ENCODE measurements around the gene CNDP1.

The CNDP1 gene

GRCh38 chr18:74622072-74622471, 87.8 kb downstream of the CNDP1 start:
- H4K20me1 ChIP-seq (ENCODE audit: insufficient read depth, low read length) = peaks cover 31% of the 10 kb centered on the region; the same call in 1 of the 2 replicates
- peaks cover 57% of the 10 kb centered on the region for H3K79me2 ChIP-seq (ENCODE audit: insufficient read depth, low read length)
- H3K27me3 ChIP-seq (ENCODE audit: insufficient read depth, low read length, poor library complexity) = no peaks in the 10 kb centered on the region
- DNase-seq (no peak), ATAC-seq (ENCODE audit: insufficient read depth, low read depth) (peak; percentile 37; the same call in 1 of the 3 replicates)
- no peak overlapping the region for H2AFZ ChIP-seq (ENCODE audit: low read depth, low read length)
- no peak overlapping the region for H3K4me3 ChIP-seq (ENCODE audit: low read depth in 1 of 2, low read length in 2 of 2)
- H3K36me3 ChIP-seq (ENCODE audit: insufficient read depth, low read length) = no peaks in the 10 kb centered on the region
- H3K27ac ChIP-seq (ENCODE audit: low read length) = no peak overlapping the region
- H3K9me3 ChIP-seq (ENCODE audit: insufficient read depth, low read length, severe bottlenecking) = no peaks in the 10 kb centered on the region
- TF ChIP-seq EZH2 (IDR thresholded peaks at IDR 0.05; ENCODE audit: borderline replicate concordance, low read depth, low read length, severe bottlenecking) (no peak), CTCF (IDR thresholded peaks at IDR 0.05; ENCODE audit: borderline replicate concordance, extremely low read depth, low read length, poor library complexity, severe bottlenecking) (no peak)
- no peak overlapping the region for H3K9ac ChIP-seq (ENCODE audit: low read depth, low read length)
- no peak overlapping the region for H3K4me2 ChIP-seq (ENCODE audit: insufficient read depth, low read length)
- 0 out of 2 replicates have a peak, but pooled peaks cover 4% of the 10 kb centered on the region for H3K4me1 ChIP-seq (ENCODE audit: insufficient read depth, low read length)

GRCh38 chr18:74623047-74623816, 88.9 kb downstream of the CNDP1 start:
- H4K20me1 ChIP-seq (ENCODE audit: insufficient read depth, low read length) = peaks cover 23% of the 10 kb centered on the region; the same call in 1 of the 2 replicates
- ATAC-seq (ENCODE audit: insufficient read depth, low read depth) (no peak), DNase-seq (peak; percentile 27)
- H3K27ac ChIP-seq (ENCODE audit: low read length) = no peak overlapping the region
- H3K9ac ChIP-seq (ENCODE audit: low read depth, low read length) = no peak overlapping the region
- no peaks in the 10 kb centered on the region for H3K27me3 ChIP-seq (ENCODE audit: insufficient read depth, low read length, poor library complexity)
- H3K4me1 ChIP-seq (ENCODE audit: insufficient read depth, low read length) = 0 out of 2 replicates have a peak, but pooled peaks cover 4% of the 10 kb centered on the region
- TF ChIP-seq CTCF (IDR thresholded peaks at IDR 0.05; ENCODE audit: borderline replicate concordance, extremely low read depth, low read length, poor library complexity, severe bottlenecking) (peak; percentile 63), EZH2 (IDR thresholded peaks at IDR 0.05; ENCODE audit: borderline replicate concordance, low read depth, low read length, severe bottlenecking) (no peak)
- no peak overlapping the region for H2AFZ ChIP-seq (ENCODE audit: low read depth, low read length)
- no peak overlapping the region for H3K4me3 ChIP-seq (ENCODE audit: low read depth in 1 of 2, low read length in 2 of 2)
- H3K79me2 ChIP-seq (ENCODE audit: insufficient read depth, low read length) = peaks cover 60% of the 10 kb centered on the region
- H3K9me3 ChIP-seq (ENCODE audit: insufficient read depth, low read length, severe bottlenecking) = no peaks in the 10 kb centered on the region
- H3K36me3 ChIP-seq (ENCODE audit: insufficient read depth, low read length) = no peaks in the 10 kb centered on the region
- no peak overlapping the region for H3K4me2 ChIP-seq (ENCODE audit: insufficient read depth, low read length)

- Histone ChIP-seq H3K9me3 (ENCODE audit: insufficient read depth, low read length, severe bottlenecking) (no peaks in the 10 kb centered on the region), H3K9ac (ENCODE audit: low read depth, low read length) (no peak overlapping the region), H4K20me1 (ENCODE audit: insufficient read depth, low read length) (peaks cover 22% of the 10 kb centered on the region; the same call in 1 of the 2 replicates), H3K4me3 (ENCODE audit: low read depth in 1 of 2, low read length in 2 of 2) (no peak overlapping the region), H3K27me3 (ENCODE audit: insufficient read depth, low read length, poor library complexity) (no peaks in the 10 kb centered on the region), H3K4me1 (ENCODE audit: insufficient read depth, low read length) (peaks cover 6% of the 10 kb centered on the region; the same call in 1 of the 2 replicates), H3K36me3 (ENCODE audit: insufficient read depth, low read length) (no peaks in the 10 kb centered on the region), H3K79me2 (ENCODE audit: insufficient read depth, low read length) (peaks cover 71% of the 10 kb centered on the region), H3K4me2 (ENCODE audit: insufficient read depth, low read length) (no peak overlapping the region), H2AFZ (ENCODE audit: low read depth, low read length) (no peak overlapping the region), H3K27ac (ENCODE audit: low read length) (no peak overlapping the region)
- no peak for DNase-seq
- TF ChIP-seq EZH2 (IDR thresholded peaks at IDR 0.05; ENCODE audit: borderline replicate concordance, low read depth, low read length, severe bottlenecking) (no peak), CTCF (IDR thresholded peaks at IDR 0.05; ENCODE audit: borderline replicate concordance, extremely low read depth, low read length, poor library complexity, severe bottlenecking) (no peak)
- peak; percentile 45; the same call in 1 of the 3 replicates for ATAC-seq (ENCODE audit: insufficient read depth, low read depth)
Observed at GRCh38 chr18:74624466-74624865, 90.2 kb downstream of the CNDP1 start.
